Calu3 (cell line): ENCODE data around the gene AK8. TPM values are rescaled to one million over a fixed set of nuclear protein-coding genes. Genes with fewer than 3 reads are reported as not detected.

Source experiments
- BruUV-seq: library from RNA; stranded (reverse); fragments of 400-500 nt; replicated peaks from 2 replicates; lab custom pipeline; 2021; lab: Mats Ljungman, UMichigan
- CTCF ChIA-PET: fragments of 300-600 bp; sonication (Branson Sonifier 250); formaldehyde crosslinking; loops from one replicate; lab custom pipeline; 2022; ENCODE audit warnings: antibody characterized with exemption; lab: Charles Lee
- DNase-seq: peaks from one replicate; pipeline ENCODE4 v3.0.0; 2022
- H3K27ac Mint-ChIP-seq: one replicate; pipeline ENCODE4 v1.8.0; 2022; ENCODE audit warnings: mixed read lengths; ENCODE audit not compliant: unreplicated experiment
- H3K27me3 Mint-ChIP-seq: one replicate; pipeline ENCODE4 v1.8.0; 2022; ENCODE audit warnings: mixed read lengths; ENCODE audit not compliant: unreplicated experiment
- H3K36me3 Mint-ChIP-seq: one replicate; pipeline ENCODE4 v1.8.0; 2022; ENCODE audit warnings: mild to moderate bottlenecking, moderate library complexity, mixed read lengths; ENCODE audit not compliant: insufficient read depth, unreplicated experiment
- H3K4me1 Mint-ChIP-seq: one replicate; pipeline ENCODE4 v1.8.0; 2022; ENCODE audit warnings: mild to moderate bottlenecking, low read depth, mixed read lengths; ENCODE audit not compliant: unreplicated experiment
- H3K4me3 Mint-ChIP-seq: one replicate; pipeline ENCODE4 v1.8.0; 2022; ENCODE audit warnings: mild to moderate bottlenecking, low read depth, moderate library complexity, mixed read lengths; ENCODE audit not compliant: unreplicated experiment
- H3K9me3 Mint-ChIP-seq: one replicate; pipeline ENCODE4 v1.8.0; 2022; ENCODE audit warnings: low read depth, mixed read lengths; ENCODE audit not compliant: unreplicated experiment
- intact Hi-C: fragments of 100-400 bp; cut with micrococcal nuclease; formaldehyde crosslinking; loops from one replicate; pipeline ENCODE4 v1.10.0; 2022; ENCODE audit not compliant: unreplicated experiment
- total RNA-seq: library from RNA; stranded (reverse); gene quantifications from 2 replicates; pipeline ENCODE4 v1.2.3, GENCODE V29; 2022
- TF ChIP-seq, protein P1 (sequence below): fragments of 200-600 bp; IDR thresholded peaks from one replicate; pipeline ENCODE4 v1.8.0; 2022; ENCODE audit warnings: antibody characterized with exemption; ENCODE audit not compliant: unreplicated experiment

AK8 gene
- total RNA-seq, 1 experiment from 2014 or later: 1.4 TPM

DNA sequence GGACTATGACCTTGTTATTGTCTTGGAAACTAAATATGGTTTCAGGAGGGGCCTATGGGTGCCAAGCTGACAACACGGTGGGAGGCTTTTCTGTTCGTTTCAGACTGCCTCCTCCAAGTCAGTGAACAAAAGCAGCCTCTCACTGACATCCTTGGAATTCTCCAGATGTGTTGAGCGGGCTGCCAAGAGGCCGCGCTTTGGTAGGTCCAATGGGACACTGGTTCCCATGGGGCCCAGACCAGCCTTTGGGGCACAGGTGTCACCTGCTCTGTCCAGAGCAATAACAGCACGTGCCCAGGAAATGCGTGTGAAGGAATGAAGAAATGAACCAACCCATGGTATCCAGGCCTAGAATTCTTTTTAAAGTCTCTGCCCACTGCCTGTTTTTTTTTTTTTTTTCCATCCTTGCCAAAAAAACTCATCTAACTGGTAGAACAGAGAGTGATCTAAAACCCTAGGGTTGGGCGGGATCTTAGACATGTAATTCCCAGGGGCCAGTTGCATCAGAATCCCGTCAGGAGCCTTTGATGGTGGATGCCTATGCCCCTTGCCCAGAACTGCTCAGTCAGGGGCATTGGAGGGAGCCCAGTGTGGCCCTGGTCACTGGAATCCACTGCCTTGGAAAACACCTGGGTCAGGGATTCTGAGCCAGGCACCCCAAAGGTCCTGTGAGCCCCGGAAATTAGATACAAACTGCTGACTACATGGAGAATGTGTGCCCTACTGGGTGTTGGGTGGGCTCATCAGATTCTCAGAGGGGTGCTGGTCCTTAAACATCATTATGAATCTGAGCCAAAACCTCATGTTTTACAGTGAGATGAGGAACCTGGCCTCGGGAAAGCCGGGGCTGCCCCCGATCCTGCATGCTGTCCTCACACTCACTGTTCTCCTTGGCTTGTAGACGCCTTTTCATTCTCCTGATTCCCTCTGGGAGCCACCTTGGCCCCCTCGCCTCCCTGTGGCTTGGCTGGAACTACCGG lies 147.7 kb downstream of the AK8 start:
- no peaks in the 10 kb centered on the region for H3K36me3 Mint-ChIP-seq
- no peak for DNase-seq
- H3K9me3 Mint-ChIP-seq: no peaks in the 10 kb centered on the region
- no peaks in the 10 kb centered on the region for H3K27me3 Mint-ChIP-seq
- no peak overlapping the region for H3K27ac Mint-ChIP-seq
- CTCF ChIA-PET: no interaction called here
- TF ChIP-seq, protein P1, sequence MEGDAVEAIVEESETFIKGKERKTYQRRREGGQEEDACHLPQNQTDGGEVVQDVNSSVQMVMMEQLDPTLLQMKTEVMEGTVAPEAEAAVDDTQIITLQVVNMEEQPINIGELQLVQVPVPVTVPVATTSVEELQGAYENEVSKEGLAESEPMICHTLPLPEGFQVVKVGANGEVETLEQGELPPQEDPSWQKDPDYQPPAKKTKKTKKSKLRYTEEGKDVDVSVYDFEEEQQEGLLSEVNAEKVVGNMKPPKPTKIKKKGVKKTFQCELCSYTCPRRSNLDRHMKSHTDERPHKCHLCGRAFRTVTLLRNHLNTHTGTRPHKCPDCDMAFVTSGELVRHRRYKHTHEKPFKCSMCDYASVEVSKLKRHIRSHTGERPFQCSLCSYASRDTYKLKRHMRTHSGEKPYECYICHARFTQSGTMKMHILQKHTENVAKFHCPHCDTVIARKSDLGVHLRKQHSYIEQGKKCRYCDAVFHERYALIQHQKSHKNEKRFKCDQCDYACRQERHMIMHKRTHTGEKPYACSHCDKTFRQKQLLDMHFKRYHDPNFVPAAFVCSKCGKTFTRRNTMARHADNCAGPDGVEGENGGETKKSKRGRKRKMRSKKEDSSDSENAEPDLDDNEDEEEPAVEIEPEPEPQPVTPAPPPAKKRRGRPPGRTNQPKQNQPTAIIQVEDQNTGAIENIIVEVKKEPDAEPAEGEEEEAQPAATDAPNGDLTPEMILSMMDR: no peak
- H3K4me1 Mint-ChIP-seq: no peaks in the 10 kb centered on the region
- intact Hi-C loops: no loop called here
- BruUV-seq: no TSS peak
- H3K4me3 Mint-ChIP-seq: no peak overlapping the region

DNA sequence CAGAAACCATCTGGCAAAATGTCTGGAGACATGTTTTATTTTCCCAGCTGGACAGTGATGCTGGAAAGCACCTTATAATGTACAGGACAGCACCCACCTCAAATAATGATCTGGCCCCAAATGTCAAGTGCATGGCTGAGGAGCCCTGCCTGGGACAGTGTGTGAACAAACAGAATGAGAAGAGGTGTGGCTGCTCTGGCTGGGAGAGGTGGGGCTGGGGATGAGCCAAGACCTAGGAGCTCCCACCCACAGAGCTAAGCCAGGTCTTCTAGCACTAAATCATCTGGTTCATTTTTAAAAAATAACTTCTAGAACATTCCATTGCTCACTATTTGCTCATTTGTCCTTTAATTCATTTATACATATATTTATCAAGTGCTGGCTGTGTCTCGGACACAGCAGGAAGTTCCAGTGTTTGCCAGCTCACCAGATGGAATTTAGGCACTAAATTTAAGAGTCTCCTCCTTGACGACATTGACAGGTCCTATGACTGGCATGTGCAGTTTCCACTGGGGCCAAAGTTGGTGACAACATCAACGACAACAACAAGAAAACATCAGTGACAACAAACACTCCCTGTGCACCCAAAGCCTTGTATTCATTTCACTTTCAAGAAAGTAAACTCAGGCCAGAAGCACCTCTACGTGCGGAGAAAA lies 148.7 kb downstream of the AK8 start:
- no peak for DNase-seq
- BruUV-seq: no TSS peak
- H3K4me3 Mint-ChIP-seq: no peak overlapping the region
- no peaks in the 10 kb centered on the region for H3K4me1 Mint-ChIP-seq
- no peak overlapping the region for H3K27ac Mint-ChIP-seq
- TF ChIP-seq, protein P1: no peak
- intact Hi-C loops: no loop called here
- CTCF ChIA-PET: no interaction called here
- no peaks in the 10 kb centered on the region for H3K27me3 Mint-ChIP-seq
- H3K9me3 Mint-ChIP-seq: no peaks in the 10 kb centered on the region
- H3K36me3 Mint-ChIP-seq: no peaks in the 10 kb centered on the region

DNA sequence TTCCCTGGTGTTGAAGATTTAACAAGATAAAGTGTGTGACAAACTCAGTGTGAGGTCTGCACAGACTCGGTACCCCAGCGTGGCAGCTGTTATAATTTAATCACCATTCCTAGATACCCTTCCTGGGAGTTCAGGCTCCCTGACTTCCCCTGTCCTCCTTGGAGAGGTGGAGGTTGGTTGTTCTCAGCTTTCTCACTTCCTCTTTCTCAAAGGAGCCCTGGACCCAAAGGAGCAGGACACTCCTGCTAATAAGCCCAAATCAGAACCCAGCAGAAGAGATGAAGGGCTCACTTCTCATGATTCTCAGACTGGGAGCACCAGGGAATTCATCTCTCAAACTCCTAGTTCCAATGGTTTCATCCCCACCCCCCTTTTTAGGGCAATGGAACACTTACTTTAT lies 149.6 kb downstream of the AK8 start:
- BruUV-seq: no TSS peak
- CTCF ChIA-PET: no interaction called here
- H3K4me1 Mint-ChIP-seq: no peaks in the 10 kb centered on the region

DNA sequence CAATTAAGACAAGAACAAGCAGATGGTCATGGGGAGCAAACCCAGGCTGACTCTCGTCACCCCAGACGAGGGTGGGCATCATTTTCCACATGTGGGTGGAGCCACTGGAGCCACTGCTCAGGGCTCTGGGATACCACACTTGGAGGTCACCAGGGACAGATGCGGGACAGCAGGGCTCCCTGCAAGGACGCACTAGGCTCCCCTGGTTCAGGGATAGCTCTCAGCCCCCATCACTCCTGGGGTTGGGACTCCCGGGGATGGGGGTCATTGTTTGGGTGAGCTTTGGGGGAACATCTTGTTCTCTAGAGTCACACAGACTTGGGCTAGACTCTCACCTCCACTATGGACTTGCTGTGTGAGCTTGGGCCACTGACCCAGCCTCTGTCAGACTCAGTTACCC lies 150.0 kb downstream of the AK8 start:
- DNase-seq: no peak
- Mint-ChIP-seq H3K4me3 (no peak overlapping the region), H3K9me3 (no peaks in the 10 kb centered on the region), H3K27ac (no peak overlapping the region), H3K4me1 (no peaks in the 10 kb centered on the region), H3K36me3 (no peaks in the 10 kb centered on the region), H3K27me3 (peaks cover 6% of the 10 kb centered on the region)
- intact Hi-C loops: no loop called here
- TF ChIP-seq, protein P1: no peak
- CTCF ChIA-PET: no interaction called here
- no TSS peak for BruUV-seq

More for the DNA sequence above, 149.6 kb downstream of the AK8 start:
- Mint-ChIP-seq H3K27ac (no peak overlapping the region), H3K9me3 (no peaks in the 10 kb centered on the region), H3K4me3 (no peak overlapping the region), H3K36me3 (no peaks in the 10 kb centered on the region), H3K27me3 (peaks cover 2% of the 10 kb centered on the region)
- intact Hi-C loops: no loop called here
- TF ChIP-seq, protein P1: no peak
- no peak for DNase-seq
